OCI-LY3 (cell line): Measurements from ENCODE around the gene PTPRU.

Experiments
- CTCF ChIP-seq: fragments of 200-600, 300-600 bp; sonication (generic); IDR thresholded peaks from 2 replicates; pipeline ENCODE4 v1.5.1; 2014; ENCODE audit warnings: antibody characterized with exemption, low read length, low read depth
- EZH2phosphoT487 ChIP-seq: fragments of 200-600 bp; shearing (Covaris generic); IDR thresholded peaks from 2 replicates; pipeline ENCODE4 v1.6.1; 2018; ENCODE audit warnings: antibody characterized with exemption, mixed run types, low read depth

- TF ChIP-seq CTCF, result no peak
- TF ChIP-seq EZH2phosphoT487, result no peak
Observed at GRCh38 chr1:29224356-29224837, 11.9 kb upstream of the PTPRU start.
